ENCODE results near the gene ZFR.
"Not testable (repeated sequence)": the region's sequence is repeated elsewhere in the genome, so short reads cannot be mapped to it uniquely, and the experiment has no call there.

Gene ZFR

GRCh38 chr5:32319926-32320543 lies 124.5 kb downstream of the ZFR start:
- no peak for DNase-seq (ENCODE audit: low spot score)

GRCh38 chr5:32319392-32319791 lies 125.1 kb downstream of the ZFR start:
- DNase-seq (ENCODE audit: low spot score) = no peak

GRCh38 chr5:32317041-32317440 lies 127.5 kb downstream of the ZFR start:
- DNase-seq (ENCODE audit: low spot score) = no peak

- no peak for DNase-seq (ENCODE audit: low spot score)
These were observed 129.1 kb downstream of the ZFR start for GRCh38 chr5:32315221-32316014.

- no peak for DNase-seq (ENCODE audit: low spot score)
These were observed 129.9 kb downstream of the ZFR start for GRCh38 chr5:32314658-32315057.

DNA sequence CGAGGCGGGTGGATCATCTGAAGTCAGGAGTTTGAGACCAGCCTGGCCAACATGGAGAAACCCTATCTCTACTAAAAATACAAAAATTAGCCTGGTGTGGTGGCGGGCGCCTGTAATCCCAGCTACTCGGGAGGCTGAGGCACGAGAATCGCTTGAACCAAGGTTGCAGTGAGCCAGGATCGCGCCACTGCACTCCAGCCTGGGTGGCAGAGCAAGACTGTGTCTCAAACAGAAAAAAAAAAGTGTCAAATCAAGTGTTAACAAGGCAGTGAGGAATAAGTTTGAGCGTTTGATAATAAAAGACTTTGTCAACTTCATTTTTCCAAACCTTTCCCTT lies 130.4 kb downstream of the ZFR start:
- DNase-seq (ENCODE audit: low spot score) = not testable (repeated sequence)

GRCh38 chr5:32312595-32313332 lies 131.8 kb downstream of the ZFR start, which contains the start of gene MTMR12:
Gene MTMR12, minus strand, starts transcription at chr5:32312939. Its CDS starts 101 bp downstream, at chr5:32312838.
- DNase-seq (ENCODE audit: low spot score) = peak; percentile 99

DNA sequence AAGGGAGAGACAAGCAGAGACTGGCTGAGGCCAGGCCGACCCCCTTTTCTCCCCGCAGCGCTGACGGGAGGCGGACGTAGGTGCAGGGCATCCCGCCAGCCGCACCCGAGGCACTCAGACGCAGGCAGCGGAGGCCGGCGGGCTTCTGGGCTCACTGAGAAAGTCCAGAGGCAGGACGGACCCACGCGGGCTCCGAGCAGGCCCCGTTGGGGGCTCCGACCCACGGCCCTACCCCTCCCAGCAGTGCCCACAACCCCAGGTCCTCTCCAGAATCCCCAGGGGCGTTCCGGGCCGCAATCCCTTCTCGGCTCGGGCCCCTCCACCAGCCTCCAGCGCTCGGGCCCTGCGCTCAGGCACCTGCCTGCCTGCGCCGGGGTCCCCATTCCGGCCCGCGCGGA lies 132.3 kb downstream of the ZFR start:
- peak; percentile 80 for DNase-seq (ENCODE audit: low spot score)

DNA sequence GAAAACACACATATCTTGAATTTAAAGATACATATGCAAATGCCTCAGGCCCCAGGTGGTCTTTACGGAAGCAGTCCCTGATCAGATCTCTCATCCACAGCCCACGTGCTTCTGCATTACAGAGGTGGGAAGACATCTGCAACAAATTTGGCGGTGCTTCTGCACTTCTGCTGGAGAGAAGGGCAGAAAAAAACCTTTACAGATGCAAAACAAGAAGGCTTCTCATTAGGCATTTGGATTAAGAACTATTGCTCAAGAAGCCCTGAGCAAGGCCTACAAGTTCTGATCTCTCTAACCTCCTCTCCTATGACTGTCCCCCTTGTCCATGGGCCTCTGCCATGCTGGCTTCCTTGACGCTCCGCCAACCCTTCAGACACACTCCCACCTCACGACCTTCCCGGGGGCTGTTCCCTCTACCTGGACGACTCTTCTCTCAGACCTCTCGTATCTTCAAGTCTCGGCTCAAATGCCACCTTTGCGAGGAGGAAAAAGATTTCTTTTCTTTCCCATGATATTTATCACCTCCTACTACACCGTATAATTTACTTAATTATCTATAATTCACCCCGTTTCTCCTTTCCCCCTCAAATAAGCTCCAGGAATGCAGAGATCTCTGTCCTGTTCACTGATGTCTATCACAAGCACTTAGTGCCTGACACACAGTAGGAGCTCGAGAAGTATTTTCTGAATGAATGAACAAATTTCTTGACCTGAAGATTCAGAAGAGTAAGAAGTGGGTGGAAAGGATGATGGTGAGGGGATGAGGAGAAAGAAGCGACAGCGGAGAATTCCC lies 132.9 kb downstream of the ZFR start:
- DNase-seq (ENCODE audit: low spot score) = no peak

- DNase-seq (ENCODE audit: low spot score) = no peak
These were observed 134.8 kb downstream of the ZFR start for GRCh38 chr5:32309761-32310160.

DNA sequence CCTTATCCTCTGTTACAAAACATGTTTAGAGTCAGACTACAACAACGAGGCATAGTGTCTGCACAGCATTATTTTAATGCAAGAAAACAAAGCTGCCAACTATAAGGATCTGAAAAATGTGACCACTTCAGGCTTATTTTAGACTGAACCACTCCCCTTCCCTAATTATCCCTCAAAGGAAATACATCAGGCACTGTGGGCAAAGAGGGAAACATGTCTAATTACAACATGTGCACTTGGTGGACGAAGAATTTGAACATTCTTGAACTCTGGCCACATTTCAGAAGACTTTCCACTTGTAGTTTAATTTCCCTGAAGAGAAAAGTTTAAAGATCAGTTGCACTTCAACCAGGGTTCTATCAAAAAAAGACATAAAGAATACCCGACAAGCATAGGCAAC lies 135.6 kb downstream of the ZFR start:
- DNase-seq (ENCODE audit: low spot score) = no peak

DNA sequence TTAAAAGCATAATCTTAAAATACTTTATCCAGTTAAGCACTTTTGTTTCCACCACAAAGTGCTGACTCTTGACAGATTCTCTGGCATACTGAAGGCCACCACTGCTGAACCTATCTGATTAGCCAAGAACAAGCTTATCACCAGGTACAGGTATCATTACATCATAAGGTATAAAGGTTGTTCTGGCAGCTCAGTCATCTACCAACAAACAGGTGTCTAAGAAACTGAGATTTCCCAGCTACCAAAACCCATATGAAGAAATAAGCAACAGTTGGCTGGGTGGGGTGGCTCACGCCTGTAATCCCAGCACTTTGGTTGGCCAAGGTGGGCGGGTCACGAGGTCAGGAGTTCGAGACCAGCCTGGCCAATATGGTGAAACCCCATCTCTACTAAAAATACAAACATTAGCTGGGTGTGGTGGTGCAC lies 136.8 kb downstream of the ZFR start:
- no peak for DNase-seq (ENCODE audit: low spot score)

DNA sequence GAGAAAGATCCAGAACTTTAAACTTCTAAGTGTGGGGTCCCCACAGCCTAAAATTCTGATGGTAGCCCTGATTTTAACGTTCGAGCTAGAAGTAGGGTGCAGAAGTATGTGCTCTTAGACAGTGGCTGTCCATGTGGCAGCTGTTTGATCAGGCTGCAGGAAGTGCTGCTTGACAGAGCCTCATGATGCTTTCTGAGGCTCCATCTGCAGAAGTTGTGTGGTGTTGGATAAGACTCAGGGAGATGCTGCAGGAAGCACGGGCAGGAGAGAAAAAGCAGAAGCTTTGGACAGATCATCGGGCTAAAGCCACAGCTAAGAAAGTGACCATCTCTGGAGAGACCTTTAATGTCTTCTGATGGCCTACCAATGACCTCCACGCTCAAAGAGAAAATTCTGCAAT lies 139.9 kb downstream of the ZFR start:
- DNase-seq (ENCODE audit: low spot score) = no peak
